Memory B cell (primary cell): Measurements from ENCODE around the gene LTO1.
A peak's percentile ranks its signal among the peaks of the same experiment; 100 is the strongest.

Source experiments
- ATAC-seq: fragments of 150-1000 bp; cut with Tn5 transposase; 2 replicates; pipeline ENCODE4 v1.10.0; 2021; ENCODE audit warnings: low read depth, mild to moderate bottlenecking, moderate library complexity
- DNase-seq, 2 donors: peaks; one replicate each; pipeline ENCODE4 v3.0.0; 2022; ENCODE audit warnings: low spot score in 2 of 2
- H3K27ac Mint-ChIP-seq: one replicate; pipeline ENCODE4 v1.8.0; 2022; ENCODE audit warnings: mild to moderate bottlenecking, moderate library complexity, mixed read lengths
- H3K27me3 Mint-ChIP-seq: one replicate; pipeline ENCODE4 v1.8.0; 2022; ENCODE audit warnings: mixed read lengths
- H3K36me3 Mint-ChIP-seq: one replicate; pipeline ENCODE4 v1.8.0; 2022; ENCODE audit warnings: mild to moderate bottlenecking, mixed read lengths
- H3K4me1 Mint-ChIP-seq: one replicate; pipeline ENCODE4 v1.8.0; 2022; ENCODE audit warnings: mixed read lengths
- H3K4me3 Mint-ChIP-seq: one replicate; pipeline ENCODE4 v1.8.0; 2022; ENCODE audit warnings: mild to moderate bottlenecking, moderate library complexity, mixed read lengths
- H3K9me3 Mint-ChIP-seq: one replicate; pipeline ENCODE4 v1.8.0; 2022; ENCODE audit warnings: mixed read lengths

The LTO1 gene

DNA sequence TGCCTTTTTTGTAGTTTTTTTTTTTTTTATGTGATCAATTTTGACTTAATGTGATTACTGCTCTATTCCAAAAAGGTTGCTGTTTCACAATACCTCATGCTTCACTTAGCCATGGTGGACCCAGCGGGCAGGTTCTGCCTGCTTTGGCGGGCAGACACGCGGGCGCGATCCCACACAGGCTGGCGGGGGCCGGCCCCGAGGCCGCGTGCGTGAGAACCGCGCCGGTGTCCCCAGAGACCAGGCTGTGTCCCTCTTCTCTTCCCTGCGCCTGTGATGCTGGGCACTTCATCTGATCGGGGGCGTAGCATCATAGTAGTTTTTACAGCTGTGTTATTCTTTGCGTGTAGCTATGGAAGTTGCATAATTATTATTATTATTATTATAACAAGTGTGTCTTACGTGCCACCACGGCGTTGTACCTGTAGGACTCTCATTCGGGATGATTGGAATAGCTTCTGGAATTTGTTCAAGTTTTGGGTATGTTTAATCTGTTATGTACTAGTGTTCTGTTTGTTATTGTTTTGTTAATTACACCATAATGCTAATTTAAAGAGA is 21.7 kb downstream of the LTO1 start:
- ATAC-seq (no peak), DNase-seq (no peak)
- Mint-ChIP-seq H3K9me3 (no peaks in the 10 kb centered on the region), H3K27me3 (no peaks in the 10 kb centered on the region), H3K27ac (no peak overlapping the region), H3K4me1 (no peaks in the 10 kb centered on the region), H3K4me3 (no peak overlapping the region), H3K36me3 (no peaks in the 10 kb centered on the region)

DNA sequence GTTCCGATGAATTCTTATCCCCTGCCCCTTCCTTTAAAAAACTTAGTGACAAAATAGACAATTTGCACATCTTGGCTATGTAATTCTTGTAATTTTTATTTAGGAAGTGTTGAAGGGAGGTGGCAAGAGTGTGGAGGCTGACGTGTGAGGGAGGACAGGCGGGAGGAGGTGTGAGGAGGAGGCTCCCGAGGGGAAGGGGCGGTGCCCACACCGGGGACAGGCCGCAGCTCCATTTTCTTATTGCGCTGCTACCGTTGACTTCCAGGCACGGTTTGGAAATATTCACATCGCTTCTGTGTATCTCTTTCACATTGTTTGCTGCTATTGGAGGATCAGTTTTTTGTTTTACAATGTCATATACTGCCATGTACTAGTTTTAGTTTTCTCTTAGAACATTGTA is 22.2 kb downstream of the LTO1 start:
- ATAC-seq (no peak), DNase-seq (no peak)
- Mint-ChIP-seq H3K4me1 (peaks cover under 1% of the 10 kb centered on the region), H3K4me3 (no peak overlapping the region), H3K27me3 (no peaks in the 10 kb centered on the region), H3K27ac (no peak overlapping the region), H3K36me3 (no peaks in the 10 kb centered on the region), H3K9me3 (no peaks in the 10 kb centered on the region)

DNA sequence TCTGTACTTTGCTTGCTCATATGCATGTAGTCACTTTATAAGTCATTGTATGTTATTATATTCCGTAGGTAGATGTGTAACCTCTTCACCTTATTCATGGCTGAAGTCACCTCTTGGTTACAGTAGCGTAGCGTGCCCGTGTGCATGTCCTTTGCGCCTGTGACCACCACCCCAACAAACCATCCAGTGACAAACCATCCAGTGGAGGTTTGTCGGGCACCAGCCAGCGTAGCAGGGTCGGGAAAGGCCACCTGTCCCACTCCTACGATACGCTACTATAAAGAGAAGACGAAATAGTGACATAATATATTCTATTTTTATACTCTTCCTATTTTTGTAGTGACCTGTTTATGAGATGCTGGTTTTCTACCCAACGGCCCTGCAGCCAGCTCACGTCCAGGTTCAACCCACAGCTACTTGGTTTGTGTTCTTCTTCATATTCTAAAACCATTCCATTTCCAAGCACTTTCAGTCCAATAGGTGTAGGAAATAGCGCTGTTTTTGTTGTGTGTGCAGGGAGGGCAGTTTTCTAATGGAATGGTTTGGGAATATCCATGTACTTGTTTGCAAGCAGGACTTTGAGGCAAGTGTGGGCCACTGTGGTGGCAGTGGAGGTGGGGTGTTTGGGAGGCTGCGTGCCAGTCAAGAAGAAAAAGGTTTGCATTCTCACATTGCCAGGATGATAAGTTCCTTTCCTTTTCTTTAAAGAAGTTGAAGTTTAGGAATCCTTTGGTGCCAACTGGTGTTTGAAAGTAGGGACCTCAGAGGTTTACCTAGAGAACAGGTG is 23.1 kb downstream of the LTO1 start:
- no peak for ATAC-seq

DNA sequence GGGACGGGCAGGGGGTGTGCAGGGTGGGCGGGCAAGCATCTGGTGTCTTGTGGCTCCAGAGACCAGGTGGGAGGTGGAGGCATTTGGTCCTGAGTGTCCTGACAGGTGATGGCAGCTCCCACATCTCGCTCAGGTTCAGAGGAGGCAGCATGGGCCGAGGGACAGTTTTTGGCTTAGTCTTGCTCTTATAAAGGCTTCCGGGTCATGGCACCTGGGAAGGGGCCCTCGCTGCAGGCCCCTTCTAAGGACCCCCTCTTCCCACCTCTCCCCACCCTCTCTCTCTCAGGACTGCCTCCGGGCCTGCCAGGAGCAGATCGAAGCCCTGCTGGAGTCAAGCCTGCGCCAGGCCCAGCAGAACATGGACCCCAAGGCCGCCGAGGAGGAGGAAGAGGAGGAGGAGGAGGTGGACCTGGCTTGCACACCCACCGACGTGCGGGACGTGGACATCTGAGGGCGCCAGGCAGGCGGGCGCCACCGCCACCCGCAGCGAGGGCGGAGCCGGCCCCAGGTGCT is 24.3 kb downstream of the LTO1 start:
- Mint-ChIP-seq H3K4me3 (no peak overlapping the region), H3K27me3 (no peaks in the 10 kb centered on the region), H3K27ac (no peak overlapping the region), H3K9me3 (no peaks in the 10 kb centered on the region), H3K4me1 (peaks cover 3% of the 10 kb centered on the region), H3K36me3 (no peaks in the 10 kb centered on the region)
- ATAC-seq (no peak), DNase-seq (no peak)

More for the DNA sequence above, 23.1 kb downstream of the LTO1 start:
- Mint-ChIP-seq H3K9me3 (no peaks in the 10 kb centered on the region), H3K36me3 (no peaks in the 10 kb centered on the region), H3K4me3 (no peak overlapping the region), H3K4me1 (peaks cover 3% of the 10 kb centered on the region), H3K27me3 (no peaks in the 10 kb centered on the region), H3K27ac (no peak overlapping the region)
- DNase-seq: no peak

DNA sequence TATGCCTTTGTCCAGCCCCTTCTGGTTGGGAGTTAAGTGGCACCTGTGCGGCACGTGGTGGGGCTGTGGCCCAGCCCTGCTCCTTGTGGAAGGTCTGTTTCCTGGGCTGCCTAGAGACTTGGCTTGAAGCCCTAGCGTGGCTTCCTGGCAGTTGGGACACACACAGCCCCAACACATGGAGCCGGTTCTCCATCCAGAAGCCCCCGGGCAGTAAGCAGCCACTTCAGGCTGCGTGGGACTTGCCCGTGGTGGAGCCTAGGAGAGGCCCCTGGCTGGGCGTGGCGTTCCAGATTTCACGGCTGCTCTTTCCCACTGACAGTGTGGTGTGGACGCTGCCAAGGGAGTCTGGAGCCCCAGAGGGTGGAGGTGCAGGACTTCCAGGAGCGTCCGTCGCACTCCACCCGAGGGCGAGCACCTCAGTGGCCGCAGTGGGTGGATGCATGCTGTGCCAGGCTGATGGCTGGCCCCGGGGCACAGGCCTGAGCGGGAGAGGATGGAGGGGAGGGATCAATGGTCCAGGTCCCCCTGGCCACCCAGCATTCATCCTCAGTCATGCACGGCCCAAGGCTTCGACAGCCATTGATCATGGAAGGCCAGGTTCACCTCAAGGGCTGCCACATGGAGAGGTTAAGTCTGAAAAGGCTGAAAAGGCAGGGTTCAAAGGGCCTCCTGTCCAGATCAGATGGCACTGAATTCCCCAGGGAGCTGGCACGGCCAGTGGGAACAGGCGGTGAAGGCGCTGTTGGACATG is 24.9 kb downstream of the LTO1 start:
- Mint-ChIP-seq H3K27me3 (no peaks in the 10 kb centered on the region), H3K9me3 (no peaks in the 10 kb centered on the region), H3K4me1 (peaks cover 3% of the 10 kb centered on the region), H3K4me3 (no peak overlapping the region), H3K36me3 (no peaks in the 10 kb centered on the region), H3K27ac (no peak overlapping the region)
- no peak for DNase-seq
- ATAC-seq: no peak

DNA sequence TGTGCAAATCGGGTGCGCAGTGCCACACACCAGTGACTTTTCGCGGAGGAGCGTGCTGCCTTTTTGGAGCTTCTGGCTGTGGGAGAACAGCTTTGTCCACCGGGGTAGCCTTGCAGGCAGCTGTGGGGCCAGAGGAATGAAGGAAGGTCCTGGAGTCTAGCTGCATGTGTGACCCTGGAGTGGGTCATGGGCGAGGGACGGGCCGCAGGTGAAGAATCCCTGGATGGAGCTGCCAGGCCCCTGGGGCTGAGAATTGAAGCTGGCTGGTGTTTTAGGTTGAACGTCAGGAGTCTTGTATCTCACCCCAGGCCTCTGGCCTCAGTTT is 25.6 kb downstream of the LTO1 start:
- no peak for DNase-seq
- Mint-ChIP-seq H3K4me3 (no peak overlapping the region), H3K27me3 (no peaks in the 10 kb centered on the region), H3K27ac (no peak overlapping the region), H3K9me3 (no peaks in the 10 kb centered on the region), H3K4me1 (peaks cover 3% of the 10 kb centered on the region), H3K36me3 (no peaks in the 10 kb centered on the region)
- ATAC-seq: no peak

DNA sequence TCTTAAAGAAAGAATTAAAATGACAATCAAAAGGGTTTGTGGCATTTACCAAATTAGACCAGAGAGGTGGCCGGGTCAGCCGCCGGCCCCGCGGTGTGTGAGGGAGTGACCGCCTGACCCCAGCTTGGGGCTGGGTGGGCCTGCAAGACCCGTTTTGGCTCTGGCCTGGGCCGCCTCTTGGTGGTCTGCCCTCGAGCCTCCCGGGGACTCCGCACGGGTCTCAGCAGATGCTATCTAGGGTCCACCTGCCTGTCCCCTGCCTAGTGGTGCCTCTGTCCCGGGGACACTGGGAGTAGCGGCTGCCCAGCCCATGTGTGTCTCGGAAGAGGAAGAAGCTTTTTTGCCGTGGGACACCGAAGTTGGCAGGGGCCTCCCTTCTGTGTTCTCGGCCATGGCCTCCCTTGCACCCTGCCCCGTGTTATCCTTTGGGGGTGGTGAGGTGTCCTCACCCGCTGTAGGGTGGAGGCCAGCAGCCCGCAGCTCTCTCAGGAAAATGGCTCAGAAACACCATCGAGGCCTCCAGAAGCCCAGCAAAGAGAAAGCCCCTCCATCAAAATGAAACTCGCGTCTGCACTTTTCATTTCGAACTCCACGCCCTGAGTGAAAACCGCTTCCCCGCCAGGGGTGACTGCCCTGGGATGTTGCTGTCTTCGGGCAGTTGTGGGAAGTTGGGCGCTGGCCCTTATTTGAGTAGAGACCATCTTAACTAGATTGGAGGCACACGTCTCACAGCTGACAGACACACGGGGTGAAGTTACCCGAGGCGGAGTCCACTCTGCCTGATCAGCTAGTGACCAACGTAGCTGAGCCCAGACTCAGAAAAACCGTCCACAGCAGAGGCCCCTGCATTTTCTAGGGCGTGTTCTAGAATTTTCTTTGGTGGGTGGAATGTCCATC is 26.2 kb downstream of the LTO1 start:
- Mint-ChIP-seq H3K27me3 (no peaks in the 10 kb centered on the region), H3K27ac (no peak overlapping the region), H3K9me3 (no peaks in the 10 kb centered on the region), H3K4me3 (no peak overlapping the region), H3K36me3 (no peaks in the 10 kb centered on the region), H3K4me1 (peaks cover 3% of the 10 kb centered on the region)
- DNase-seq (no peak), ATAC-seq (no peak)

DNA sequence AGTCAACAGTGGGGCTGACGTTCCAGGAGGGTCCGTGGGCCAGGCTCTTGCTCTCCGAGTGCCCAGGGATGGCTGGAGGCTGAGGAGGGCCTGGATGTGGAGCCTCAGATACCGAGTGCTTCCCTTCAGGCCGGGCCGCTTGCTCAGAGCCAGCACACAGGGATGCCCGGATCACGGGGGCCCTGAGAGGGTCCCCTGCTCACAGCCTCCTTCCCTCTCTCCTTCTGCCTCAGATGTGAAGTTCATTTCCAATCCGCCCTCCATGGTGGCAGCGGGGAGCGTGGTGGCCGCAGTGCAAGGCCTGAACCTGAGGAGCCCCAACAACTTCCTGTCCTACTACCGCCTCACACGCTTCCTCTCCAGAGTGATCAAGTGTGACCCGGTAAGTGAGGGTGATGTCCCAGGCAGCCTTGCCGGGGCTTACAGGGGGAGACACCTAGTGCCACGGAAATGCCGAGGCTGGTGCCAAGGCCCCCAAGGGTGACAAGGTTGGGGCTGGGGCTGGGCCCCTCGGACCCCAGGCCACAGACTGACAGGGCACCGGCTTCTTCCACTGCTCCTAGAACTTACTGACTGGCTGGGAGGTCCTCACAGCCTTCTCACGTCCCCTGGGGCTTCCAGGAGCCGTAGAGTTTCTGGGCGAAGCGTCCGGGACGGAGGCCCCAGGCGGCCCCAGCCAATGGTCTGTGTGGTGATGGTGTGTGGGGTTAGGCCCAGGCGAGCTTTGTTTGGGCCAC is 27.2 kb downstream of the LTO1 start:
- no peaks in the 10 kb centered on the region for H3K27me3 Mint-ChIP-seq
- peaks cover 3% of the 10 kb centered on the region for H3K4me1 Mint-ChIP-seq
- no peak overlapping the region for H3K27ac Mint-ChIP-seq
- ATAC-seq: peak; percentile 16
- no peaks in the 10 kb centered on the region for H3K36me3 Mint-ChIP-seq
- DNase-seq: no peak
- no peak overlapping the region for H3K4me3 Mint-ChIP-seq
- no peaks in the 10 kb centered on the region for H3K9me3 Mint-ChIP-seq

DNA sequence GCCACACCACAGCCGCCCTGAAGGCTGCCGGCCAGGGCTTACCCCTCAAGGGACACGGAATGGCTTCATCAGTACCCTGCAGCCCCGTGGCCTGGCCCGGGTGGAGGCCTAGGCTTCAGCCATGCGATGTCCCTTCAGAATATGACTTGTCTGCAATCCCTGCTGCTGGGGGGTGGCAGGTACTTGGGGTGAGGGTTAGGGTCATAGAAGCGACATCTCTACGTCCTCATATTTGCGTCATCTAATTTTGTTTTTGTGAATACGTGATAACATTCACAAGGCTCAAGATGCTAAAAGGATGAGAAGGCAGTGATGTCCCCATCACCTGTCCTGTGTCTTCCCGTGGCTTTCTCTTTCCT is 27.8 kb downstream of the LTO1 start:
- ATAC-seq (no peak), DNase-seq (no peak)
- Mint-ChIP-seq H3K9me3 (no peaks in the 10 kb centered on the region), H3K27me3 (no peaks in the 10 kb centered on the region), H3K27ac (no peak overlapping the region), H3K4me1 (peaks cover 3% of the 10 kb centered on the region), H3K36me3 (no peaks in the 10 kb centered on the region), H3K4me3 (no peak overlapping the region)

DNA sequence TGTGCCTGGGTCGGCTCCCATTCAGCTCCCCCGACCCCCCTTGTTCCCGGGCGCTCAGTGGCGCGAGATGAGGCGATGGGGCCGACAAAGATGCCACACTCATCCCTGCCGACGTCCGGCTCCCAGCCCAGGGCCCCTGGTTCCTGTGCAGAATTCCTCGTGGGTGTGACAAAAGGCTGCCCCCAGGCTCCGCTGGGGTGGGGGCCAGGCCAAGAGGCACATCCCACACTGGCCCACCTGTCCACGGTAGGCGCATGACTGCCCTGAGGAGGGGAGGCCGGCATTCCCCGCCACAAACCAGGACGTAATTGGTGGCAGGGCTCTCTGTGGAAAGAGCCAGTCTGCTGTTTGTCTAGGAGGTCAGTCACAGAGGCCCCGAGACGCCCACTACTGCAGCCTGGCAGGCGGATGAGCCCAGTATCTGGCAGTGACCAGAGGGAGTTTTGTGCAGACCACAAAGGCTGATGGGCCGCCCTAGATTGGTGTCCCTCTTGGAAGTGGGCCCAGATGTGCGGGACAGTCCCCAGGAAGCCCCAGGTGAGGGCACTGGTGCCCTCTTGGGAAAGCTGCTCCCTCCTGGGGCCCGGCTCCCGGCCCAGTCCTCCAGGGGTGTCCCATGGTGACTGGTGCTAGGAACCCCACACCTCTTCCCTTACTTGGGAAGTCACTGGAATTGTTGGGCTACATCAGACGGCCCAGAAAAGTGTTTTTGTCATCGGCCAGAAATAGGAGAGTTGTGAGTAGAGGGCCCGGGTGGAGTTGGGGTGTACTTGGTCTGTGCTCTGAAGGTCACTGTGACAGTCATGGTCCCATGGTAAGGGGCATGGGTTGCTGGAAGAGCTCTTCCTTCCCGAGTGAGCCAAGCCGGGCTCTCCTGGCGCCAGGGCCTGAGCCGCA is 28.4 kb downstream of the LTO1 start:
- H3K27me3 Mint-ChIP-seq: no peaks in the 10 kb centered on the region

DNA sequence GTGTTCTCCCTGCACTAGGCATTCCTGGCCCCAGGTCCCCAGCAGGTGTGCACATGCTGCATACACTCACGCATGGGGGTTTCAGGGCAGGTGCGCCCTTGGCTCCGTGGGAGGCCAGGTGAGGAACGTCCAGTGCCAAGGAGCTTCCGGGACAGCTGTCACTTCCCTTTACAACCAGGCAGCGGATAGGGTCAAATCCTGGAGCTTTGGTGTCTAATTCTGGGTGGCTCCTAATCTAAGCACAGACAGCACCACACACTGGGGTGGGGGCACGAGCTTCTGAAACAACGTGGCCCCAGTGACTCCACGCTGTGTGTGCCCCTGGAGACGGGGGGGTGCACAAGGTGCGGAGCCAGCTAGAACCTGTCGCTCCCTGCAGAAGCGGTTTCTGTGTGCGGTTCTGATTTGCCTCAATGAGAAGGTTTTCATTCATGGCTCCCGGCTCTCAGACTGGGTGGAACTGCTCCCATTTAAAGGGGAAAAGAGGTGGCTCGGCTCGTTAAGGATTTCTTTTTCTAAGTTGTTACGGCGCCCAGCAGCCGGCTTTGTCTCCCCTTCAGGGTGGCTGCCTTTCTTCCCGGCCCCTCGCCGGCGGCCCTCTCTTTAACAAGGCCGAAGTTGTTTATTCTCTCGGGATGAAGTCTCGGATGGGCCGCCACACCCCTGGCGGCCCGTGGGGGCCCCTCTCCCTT is 29.2 kb downstream of the LTO1 start:
- Mint-ChIP-seq H3K4me3 (no peak overlapping the region), H3K9me3 (no peaks in the 10 kb centered on the region), H3K27ac (no peak overlapping the region), H3K36me3 (no peaks in the 10 kb centered on the region), H3K27me3 (no peaks in the 10 kb centered on the region), H3K4me1 (peaks cover 8% of the 10 kb centered on the region)
- ATAC-seq: no peak
- no peak for DNase-seq

More for the DNA sequence above, 28.4 kb downstream of the LTO1 start:
- H3K4me3 Mint-ChIP-seq: no peak overlapping the region
- no peaks in the 10 kb centered on the region for H3K36me3 Mint-ChIP-seq
- DNase-seq (no peak), ATAC-seq (no peak)
- no peak overlapping the region for H3K27ac Mint-ChIP-seq
- no peaks in the 10 kb centered on the region for H3K9me3 Mint-ChIP-seq
- H3K4me1 Mint-ChIP-seq: peaks cover 3% of the 10 kb centered on the region

DNA sequence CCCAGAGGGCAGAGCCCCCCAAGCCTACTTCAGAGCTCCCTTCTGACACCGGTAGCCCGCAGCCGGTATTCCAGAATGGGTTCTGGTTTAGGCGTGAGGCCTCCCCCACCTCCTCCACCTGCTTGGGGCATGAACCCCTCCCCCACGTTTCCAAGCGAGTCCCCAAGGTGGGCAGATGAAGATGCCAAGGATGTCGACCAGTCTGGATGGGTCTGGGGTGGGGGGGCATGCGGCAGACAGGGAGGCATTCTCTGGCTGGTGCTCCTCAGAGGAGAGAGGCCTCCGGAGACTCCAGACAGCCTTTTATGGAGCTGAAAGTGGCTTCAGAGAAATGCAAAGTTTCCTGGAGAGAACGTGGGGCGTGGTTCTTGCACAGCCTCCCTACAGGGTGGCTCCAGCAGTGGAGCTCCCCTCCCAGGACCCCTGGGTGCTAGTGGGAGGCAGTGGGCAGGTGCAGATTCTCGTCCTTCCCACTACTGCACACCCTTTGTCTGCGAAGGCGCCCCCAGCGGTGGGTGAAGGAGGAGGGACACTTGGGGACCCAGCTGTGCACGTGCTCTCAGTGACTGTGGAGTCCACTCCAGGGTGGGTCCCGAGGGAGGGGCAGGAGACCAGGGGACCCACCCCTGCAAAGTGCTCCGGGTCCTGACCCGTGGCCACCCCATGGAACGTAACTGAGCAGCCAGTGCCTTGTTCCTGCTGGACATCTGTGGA is 30.0 kb downstream of the LTO1 start:
- H3K4me3 Mint-ChIP-seq: no peak overlapping the region
- peaks cover 13% of the 10 kb centered on the region for H3K4me1 Mint-ChIP-seq
- H3K9me3 Mint-ChIP-seq: no peaks in the 10 kb centered on the region
- ATAC-seq (no peak), DNase-seq (no peak)
- no peaks in the 10 kb centered on the region for H3K36me3 Mint-ChIP-seq
- no peaks in the 10 kb centered on the region for H3K27me3 Mint-ChIP-seq
- H3K27ac Mint-ChIP-seq: no peak overlapping the region
